Endometrial microvascular endothelial cells (primary cell): ENCODE measurements around the gene NT5C1A. TPM values are rescaled to one million over a fixed set of nuclear protein-coding genes. Genes with fewer than 3 reads are reported as not detected.

Experiments
- in situ Hi-C: cut with HindIII; loops from 2 replicates; pipeline ENCODE4 v1.10.0; 2017; ENCODE audit warnings: low sequenced_read_pairs, low pct_unique_long_range_greater_than_20kb; ENCODE audit errors: inconsistent ontology term
- total RNA-seq: library from RNA; depleted of rRNA; stranded (reverse); fragments of >200 nt; gene quantifications from one replicate; pipeline ENCODE4 v1.2.3, GENCODE V29; 2015; ENCODE audit errors: inconsistent ontology term

Gene NT5C1A
- not detected for total RNA-seq

GRCh38 chr1:39671793-39672550 is at the start of gene NT5C1A:
Gene NT5C1A, minus strand, starts transcription at chr1:39672107. Its CDS starts 69 bp downstream, at chr1:39672038.
- in situ Hi-C loops = no loop called here

DNA sequence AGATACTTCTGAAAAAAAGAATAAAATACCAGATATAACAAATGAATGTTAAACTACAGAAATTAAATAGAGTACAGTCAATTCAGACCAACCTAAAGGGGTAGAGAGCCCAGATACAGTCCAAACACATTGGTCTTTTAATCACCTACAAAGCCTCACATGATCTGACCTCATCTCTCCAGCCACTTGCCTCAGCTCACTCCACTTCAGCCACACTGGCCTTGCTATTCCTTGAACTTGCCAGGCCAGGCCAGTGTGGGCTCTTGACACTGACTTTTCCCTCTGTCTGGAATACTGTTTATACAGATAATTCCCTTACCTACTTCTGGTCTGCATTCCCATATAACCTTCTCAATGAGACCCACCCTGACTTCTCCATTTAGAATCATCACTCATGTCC is 49.8 kb upstream of the NT5C1A start:
- in situ Hi-C loops = no loop called here

DNA sequence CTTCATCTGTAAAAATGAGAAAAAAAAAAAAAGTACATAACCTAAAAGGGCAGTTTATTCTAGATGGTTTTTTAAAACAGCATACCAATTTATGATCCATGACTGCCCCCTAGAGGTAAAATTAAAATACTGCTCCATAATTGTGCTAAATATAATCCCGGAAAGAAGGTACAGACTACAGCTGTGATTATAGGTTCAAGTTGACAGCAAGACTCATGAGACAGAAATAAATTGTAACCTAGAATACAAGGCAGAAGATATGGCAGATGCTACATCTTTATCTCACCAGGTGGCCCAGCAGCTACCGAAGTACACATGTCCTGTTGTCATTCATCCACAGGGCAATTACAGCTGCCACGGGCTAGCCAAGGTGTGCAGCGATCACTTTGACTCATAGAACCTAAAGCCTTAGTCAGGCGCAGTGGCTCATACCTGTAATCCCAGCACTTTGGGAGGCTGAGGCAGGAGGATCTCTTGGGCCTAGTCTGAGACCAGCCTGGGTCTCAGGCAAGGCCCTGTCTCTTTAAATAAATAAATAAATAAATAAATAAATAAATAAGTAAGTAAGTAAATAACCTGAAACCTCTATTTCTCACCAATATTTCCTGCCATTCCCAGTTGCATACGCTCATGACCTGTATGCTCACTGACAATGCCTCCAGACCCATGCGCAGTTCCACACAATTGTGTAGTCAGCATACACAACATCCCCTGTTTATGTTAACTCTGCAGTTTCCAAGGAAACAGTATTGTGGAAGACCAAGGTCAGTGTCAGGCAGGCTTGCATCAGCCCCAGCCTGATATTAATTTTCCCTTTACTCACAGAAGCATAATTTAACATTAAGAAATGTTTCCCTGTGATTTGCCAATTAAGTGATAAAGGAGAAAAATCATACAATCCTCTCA is 48.4 kb upstream of the NT5C1A start:
- in situ Hi-C loops = no loop called here

- in situ Hi-C loops = no loop called here
Measured at GRCh38 chr1:39717809-39718208, 45.9 kb upstream of the NT5C1A start.

DNA sequence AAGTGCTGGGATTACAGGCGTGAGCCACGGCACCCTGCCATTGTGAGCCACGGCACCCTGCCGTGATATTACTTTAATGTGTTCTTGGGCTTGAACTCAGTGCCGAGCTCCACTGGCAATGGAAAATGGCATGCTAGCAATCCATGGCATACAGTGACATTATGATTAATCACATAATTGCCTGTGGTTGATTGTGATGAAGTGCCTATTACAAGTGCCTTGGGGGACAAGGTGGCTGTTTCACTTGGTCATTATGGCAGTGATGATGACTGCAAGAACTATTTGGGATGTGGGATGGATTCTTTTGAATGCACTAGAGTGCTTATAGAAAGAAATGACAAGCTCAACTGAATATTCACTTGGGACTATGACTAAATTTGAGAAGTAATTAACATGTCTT is 41.6 kb upstream of the NT5C1A start:
- in situ Hi-C loops = no loop called here

- in situ Hi-C loops = no loop called here
Measured at GRCh38 chr1:39711966-39712340, 40.0 kb upstream of the NT5C1A start.

GRCh38 chr1:39711104-39711965 is 39.4 kb upstream of the NT5C1A start:
- in situ Hi-C loops = no loop called here

- in situ Hi-C loops = no loop called here
Measured at GRCh38 chr1:39707506-39707905, 35.6 kb upstream of the NT5C1A start.

DNA sequence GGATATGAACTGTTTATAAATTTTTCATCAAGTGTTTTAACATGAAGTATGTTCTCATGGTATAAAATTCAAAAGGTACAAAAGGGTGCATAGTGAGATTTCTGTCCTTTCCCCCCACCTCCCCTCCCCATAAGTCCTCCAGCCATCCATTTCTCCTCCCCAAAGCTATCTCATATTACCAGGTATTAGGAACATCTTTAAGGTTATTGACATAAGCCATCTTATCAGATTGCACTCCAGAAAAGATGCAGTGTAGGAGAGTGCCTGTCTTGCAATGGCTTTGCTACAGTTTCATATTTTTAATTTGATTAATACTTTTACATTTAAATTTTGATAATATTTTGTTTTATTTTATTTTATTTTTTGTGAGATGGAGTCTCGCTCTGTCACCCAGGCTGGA is 32.9 kb upstream of the NT5C1A start:
- in situ Hi-C loops = no loop called here

DNA sequence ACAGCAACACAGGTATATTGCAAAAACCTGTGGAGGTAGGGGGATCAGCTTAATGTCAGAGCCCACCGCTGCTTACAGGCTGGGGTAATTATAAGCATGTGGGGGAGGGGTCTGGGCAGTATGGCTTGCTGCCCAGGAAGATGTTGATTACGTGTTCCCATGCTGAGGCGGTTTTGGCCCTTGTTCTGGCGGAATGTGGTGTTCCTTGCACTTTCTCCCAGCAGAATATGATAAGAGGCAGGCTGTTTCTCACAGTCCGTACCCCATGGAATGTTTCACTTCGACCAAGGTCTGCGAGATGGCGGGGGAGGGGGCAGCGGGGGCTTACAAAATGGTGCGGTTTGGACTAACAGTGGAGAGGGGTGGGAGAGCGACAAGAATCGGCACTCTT is 29.1 kb upstream of the NT5C1A start:
- in situ Hi-C loops = no loop called here

GRCh38 chr1:39700348-39700747 is 28.4 kb upstream of the NT5C1A start:
- in situ Hi-C loops = no loop called here

- in situ Hi-C loops = no loop called here
Measured at GRCh38 chr1:39699419-39699818, 27.5 kb upstream of the NT5C1A start.

GRCh38 chr1:39698568-39698967 is 26.7 kb upstream of the NT5C1A start:
- in situ Hi-C loops = no loop called here

DNA sequence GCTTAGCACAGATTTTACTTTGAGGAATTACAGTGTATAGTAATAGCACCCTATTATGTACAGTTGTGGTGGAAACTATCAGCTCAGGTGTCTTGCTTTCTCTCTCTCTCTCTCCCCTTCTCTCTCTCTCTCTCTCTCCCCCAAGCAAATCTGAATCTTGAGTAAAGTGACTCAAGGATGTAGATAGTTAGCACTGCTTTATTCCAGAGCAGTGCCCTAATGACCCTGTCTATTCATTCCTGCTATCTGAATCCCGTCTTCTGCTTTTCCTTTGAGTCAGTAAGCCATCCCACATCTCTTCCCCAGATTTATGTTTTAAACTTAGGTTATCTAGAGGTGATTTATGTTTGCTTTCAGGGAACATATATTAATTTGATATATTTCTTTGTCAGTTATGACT is 24.5 kb upstream of the NT5C1A start:
- in situ Hi-C loops = no loop called here

DNA sequence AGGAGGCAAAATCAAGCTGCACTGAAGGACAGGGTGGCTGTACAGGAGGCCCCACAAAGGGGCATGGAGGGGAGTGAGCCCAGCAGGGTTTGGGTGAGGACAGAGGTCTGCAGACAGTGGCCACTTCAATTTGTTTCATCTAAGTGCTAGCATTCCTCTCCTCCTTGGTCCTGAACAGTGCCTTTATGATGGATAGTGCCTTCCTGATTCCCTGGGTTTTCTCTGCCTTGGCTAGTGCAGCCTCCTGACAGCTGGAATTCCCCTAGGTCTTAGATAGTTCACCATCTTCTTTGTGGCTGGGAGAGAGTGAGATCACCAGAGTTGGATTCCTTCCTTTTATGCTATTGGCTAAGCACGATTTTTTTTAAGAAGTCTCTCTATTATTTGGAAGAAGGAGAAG is 23.1 kb upstream of the NT5C1A start:
- in situ Hi-C loops = no loop called here

- in situ Hi-C loops = no loop called here
Measured at GRCh38 chr1:39694026-39694425, 22.1 kb upstream of the NT5C1A start.

GRCh38 chr1:39692152-39693074 is 20.5 kb upstream of the NT5C1A start:
- in situ Hi-C loops = no loop called here

DNA sequence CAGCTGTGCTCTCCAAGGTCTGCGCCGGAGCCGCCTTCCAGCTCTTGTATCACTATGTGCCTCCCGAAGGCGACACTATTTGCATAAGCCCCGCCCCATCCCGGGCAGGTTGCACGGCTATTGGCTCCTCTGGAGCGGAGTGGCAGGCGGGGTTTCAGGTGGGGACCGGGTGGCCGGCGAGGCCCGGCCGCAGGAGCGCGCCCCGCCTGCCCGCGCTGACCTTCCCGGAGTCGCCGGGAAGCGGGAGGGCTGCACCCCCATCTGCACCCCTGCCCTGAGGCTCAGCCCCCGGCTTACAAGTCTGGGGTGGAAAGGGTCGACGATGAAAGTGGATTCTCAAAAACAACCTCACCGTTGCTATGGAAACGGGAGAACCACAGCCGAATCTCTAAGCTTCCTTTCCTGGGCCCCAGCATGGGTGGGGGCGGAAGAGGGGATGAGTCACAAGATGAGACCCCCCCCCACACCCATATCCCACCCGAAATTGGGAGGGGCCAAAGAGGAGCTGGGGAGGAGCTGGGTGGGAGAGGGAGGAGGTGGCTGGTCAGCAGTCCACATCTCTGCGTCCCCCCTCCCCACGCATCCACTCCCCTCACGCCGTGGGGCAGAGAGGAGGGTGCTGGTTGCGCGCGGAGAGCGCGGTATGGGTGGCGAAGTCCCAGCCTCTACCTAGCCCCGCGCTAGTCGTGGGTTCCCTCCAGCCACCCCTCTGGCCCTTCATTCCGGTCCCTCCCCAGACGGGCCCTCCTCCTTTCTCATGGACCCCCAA is 19.7 kb upstream of the NT5C1A start, which contains the start of gene HPCAL4:
HPCAL4 (minus strand) TSS at position 51 of the 769 bp plus-strand sequence. CDS start 6,830 bp downstream, outside the sequence.
- in situ Hi-C loops = no loop called here
